Astrocyte (in vitro differentiated cells and primary cell): ENCODE data around the gene HSPG2. TPM values are rescaled to one million over a fixed set of nuclear protein-coding genes. Genes with fewer than 3 reads are reported as not detected.

ENCODE experiments used
- DNase-seq: peaks from one replicate; pipeline ENCODE4 v3.0.0-alpha.2; 2010; ENCODE audit warnings: low read depth
- FAIRE-seq: peaks from 2 replicates; lab custom pipeline; 2011; peaks lifted over from hg19 to GRCh38; lab: Jason Lieb, UNC
- H2AFZ ChIP-seq: 2 replicates; pipeline ENCODE4 v1.6.0; 2012; ENCODE audit warnings: low read depth, low read length, inconsistent platforms
- H3K27ac ChIP-seq: 2 replicates; pipeline ENCODE4 v1.5.1; 2011; ENCODE audit warnings: low read depth, low read length, inconsistent platforms
- H3K27me3 ChIP-seq: 2 replicates; pipeline ENCODE4 v1.6.0; 2011; ENCODE audit warnings: low read length, inconsistent platforms; ENCODE audit not compliant: insufficient read depth
- H3K36me3 ChIP-seq: 2 replicates; pipeline ENCODE4 v1.5.1; 2011; ENCODE audit warnings: low read length, inconsistent platforms; ENCODE audit not compliant: insufficient read depth
- H3K4me1 ChIP-seq: 2 replicates; pipeline ENCODE4 v1.5.1; 2011; ENCODE audit warnings: low read length, inconsistent platforms; ENCODE audit not compliant: insufficient read depth
- H3K4me2 ChIP-seq: 2 replicates; pipeline ENCODE4 v1.6.0; 2012; ENCODE audit warnings: low read length, inconsistent platforms
- H3K4me3 ChIP-seq: 2 replicates; pipeline ENCODE4 v1.5.1; 2011; ENCODE audit warnings: low read depth, mild to moderate bottlenecking, low read length, inconsistent platforms; ENCODE audit not compliant: insufficient read depth
- H3K79me2 ChIP-seq: 2 replicates; pipeline ENCODE4 v1.6.0; 2012; ENCODE audit warnings: mild to moderate bottlenecking, low read length, inconsistent platforms; ENCODE audit not compliant: insufficient read depth
- H3K9ac ChIP-seq: 2 replicates; pipeline ENCODE4 v1.6.0; 2012; ENCODE audit warnings: mild to moderate bottlenecking, low read length, inconsistent platforms
- H3K9me3 ChIP-seq: 2 replicates; pipeline ENCODE4 v1.5.1; 2012; ENCODE audit warnings: low read depth, mild to moderate bottlenecking, low read length, inconsistent platforms; ENCODE audit not compliant: insufficient read depth
- H4K20me1 ChIP-seq: 2 replicates; pipeline ENCODE4 v1.6.0; 2012; ENCODE audit warnings: low read length, inconsistent platforms; ENCODE audit not compliant: insufficient read depth
- H3K27ac Mint-ChIP-seq: one replicate; pipeline ENCODE4 v1.8.0; 2021; ENCODE audit warnings: mild to moderate bottlenecking, mixed read lengths; ENCODE audit not compliant: unreplicated experiment
- H3K27me3 Mint-ChIP-seq: one replicate; pipeline ENCODE4 v1.8.0; 2021; ENCODE audit warnings: low read depth, mixed read lengths; ENCODE audit not compliant: unreplicated experiment
- H3K36me3 Mint-ChIP-seq: one replicate; pipeline ENCODE4 v1.8.0; 2021; ENCODE audit warnings: low read depth, mixed read lengths; ENCODE audit not compliant: unreplicated experiment
- H3K4me1 Mint-ChIP-seq: one replicate; pipeline ENCODE4 v1.8.0; 2021; ENCODE audit warnings: low read depth, mixed read lengths; ENCODE audit not compliant: unreplicated experiment
- H3K4me3 Mint-ChIP-seq: one replicate; pipeline ENCODE4 v1.8.0; 2021; ENCODE audit warnings: mild to moderate bottlenecking, moderate library complexity, mixed read lengths; ENCODE audit not compliant: unreplicated experiment
- H3K9me3 Mint-ChIP-seq: one replicate; pipeline ENCODE4 v1.8.0; 2021; ENCODE audit warnings: mild to moderate bottlenecking, mixed read lengths; ENCODE audit not compliant: unreplicated experiment
- EZH2 ChIP-seq: IDR thresholded peaks from 2 replicates; pipeline ENCODE4 v1.6.1; 2012; ENCODE audit warnings: mild to moderate bottlenecking, low read length, inconsistent platforms; ENCODE audit not compliant: insufficient read depth
- total RNA-seq: library from RNA; stranded (reverse); gene quantifications from 2 replicates; pipeline ENCODE4 v1.2.1, GENCODE V29; 2021
- TF ChIP-seq, protein P1 (sequence below): IDR thresholded peaks from 2 replicates; pipeline ENCODE4 v1.5.1; 2011; ENCODE audit warnings: low read depth, mild to moderate bottlenecking, inconsistent platforms, low read length, moderate library complexity; ENCODE audit not compliant: insufficient read depth

The HSPG2 gene
- total RNA-seq, 1 donor from 2014 or later, result 249 TPM

DNA sequence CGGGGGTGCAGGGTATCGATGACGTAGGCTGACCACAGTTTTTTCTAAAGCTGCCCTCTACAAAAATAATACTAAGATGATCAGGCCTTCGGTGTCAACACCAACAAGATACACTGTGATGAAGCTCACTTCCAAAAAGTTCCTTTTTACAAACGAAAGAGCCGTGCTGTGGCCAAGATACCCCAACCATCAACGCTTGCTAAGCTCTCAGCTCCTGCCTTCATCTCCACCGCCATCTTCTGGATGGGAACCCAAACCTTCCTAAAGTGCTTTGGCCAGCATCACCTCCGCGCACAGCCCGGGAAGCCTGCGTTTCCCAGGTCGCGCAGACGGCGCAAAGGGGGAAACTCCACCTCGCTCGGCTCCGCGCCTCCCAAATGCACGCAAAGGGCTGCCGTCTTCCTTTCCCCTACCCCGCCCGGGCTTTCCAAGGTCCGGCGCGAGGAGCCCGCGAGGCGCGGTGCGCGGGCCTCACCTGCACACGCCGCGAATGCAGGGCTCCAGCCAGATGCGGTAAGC lies 154.7 kb downstream of the HSPG2 start:
- H3K9me3 ChIP-seq, result peaks cover under 1% of the 10 kb centered on the region
- DNase-seq (peak; percentile 45), FAIRE-seq (no peak)
- H3K79me2 ChIP-seq, result peaks cover 56% of the 10 kb centered on the region
- peak overlapping the region; percentile 76 for H2AFZ ChIP-seq
- peak overlapping the region; percentile 98 for H3K9ac ChIP-seq
- Mint-ChIP-seq H3K4me3 (peak overlapping the region; percentile 97), H3K9me3 (peaks cover 2% of the 10 kb centered on the region), H3K36me3 (no peaks in the 10 kb centered on the region), H3K27me3 (no peaks in the 10 kb centered on the region), H3K4me1 (peaks cover 10% of the 10 kb centered on the region), H3K27ac (peak overlapping the region; percentile 96)
- H3K36me3 ChIP-seq, result no peaks in the 10 kb centered on the region
- peaks cover 32% of the 10 kb centered on the region for H4K20me1 ChIP-seq
- peak overlapping the region; percentile 84 for H3K4me3 ChIP-seq
- H3K27ac ChIP-seq, result peak overlapping the region; percentile 100
- TF ChIP-seq, protein P1, sequence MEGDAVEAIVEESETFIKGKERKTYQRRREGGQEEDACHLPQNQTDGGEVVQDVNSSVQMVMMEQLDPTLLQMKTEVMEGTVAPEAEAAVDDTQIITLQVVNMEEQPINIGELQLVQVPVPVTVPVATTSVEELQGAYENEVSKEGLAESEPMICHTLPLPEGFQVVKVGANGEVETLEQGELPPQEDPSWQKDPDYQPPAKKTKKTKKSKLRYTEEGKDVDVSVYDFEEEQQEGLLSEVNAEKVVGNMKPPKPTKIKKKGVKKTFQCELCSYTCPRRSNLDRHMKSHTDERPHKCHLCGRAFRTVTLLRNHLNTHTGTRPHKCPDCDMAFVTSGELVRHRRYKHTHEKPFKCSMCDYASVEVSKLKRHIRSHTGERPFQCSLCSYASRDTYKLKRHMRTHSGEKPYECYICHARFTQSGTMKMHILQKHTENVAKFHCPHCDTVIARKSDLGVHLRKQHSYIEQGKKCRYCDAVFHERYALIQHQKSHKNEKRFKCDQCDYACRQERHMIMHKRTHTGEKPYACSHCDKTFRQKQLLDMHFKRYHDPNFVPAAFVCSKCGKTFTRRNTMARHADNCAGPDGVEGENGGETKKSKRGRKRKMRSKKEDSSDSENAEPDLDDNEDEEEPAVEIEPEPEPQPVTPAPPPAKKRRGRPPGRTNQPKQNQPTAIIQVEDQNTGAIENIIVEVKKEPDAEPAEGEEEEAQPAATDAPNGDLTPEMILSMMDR, result no peak
- no peak for TF ChIP-seq EZH2
- H3K4me2 ChIP-seq, result peak overlapping the region; percentile 92
- no peaks in the 10 kb centered on the region for H3K4me1 ChIP-seq
- H3K27me3 ChIP-seq, result no peaks in the 10 kb centered on the region

DNA sequence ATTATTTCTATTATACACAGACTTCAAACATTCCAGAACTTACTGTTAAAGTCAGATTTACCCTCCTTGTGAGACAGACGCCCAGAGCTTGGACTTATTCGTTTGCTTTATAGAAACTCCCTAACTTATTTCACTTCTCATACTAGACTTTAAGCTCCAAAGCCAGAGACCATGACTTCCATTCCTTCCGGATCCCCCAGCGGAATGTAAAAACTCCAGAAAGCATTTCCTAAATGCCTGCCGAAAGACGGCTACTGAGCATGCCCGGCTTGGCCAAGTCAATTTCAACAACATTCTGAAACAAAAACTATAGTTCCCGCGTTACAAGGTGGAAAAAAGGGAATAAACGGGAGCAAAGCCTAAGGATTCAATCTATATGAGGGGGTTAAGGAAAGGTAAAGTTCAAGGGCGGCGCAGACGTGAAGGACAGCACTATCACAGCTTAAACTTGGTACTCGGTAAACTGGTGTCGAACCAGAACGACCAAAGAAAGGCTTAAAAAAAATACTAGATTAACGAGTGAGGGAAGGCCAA lies 155.2 kb downstream of the HSPG2 start:
- Mint-ChIP-seq H3K4me1 (peaks cover 10% of the 10 kb centered on the region), H3K4me3 (peak overlapping the region; percentile 97), H3K27me3 (no peaks in the 10 kb centered on the region), H3K9me3 (peaks cover 2% of the 10 kb centered on the region), H3K36me3 (no peaks in the 10 kb centered on the region), H3K27ac (peak overlapping the region; percentile 96)
- Histone ChIP-seq H3K27me3 (no peaks in the 10 kb centered on the region), H3K36me3 (no peaks in the 10 kb centered on the region), H3K4me3 (peak overlapping the region; percentile 84), H3K79me2 (peaks cover 61% of the 10 kb centered on the region), H2AFZ (peak overlapping the region; percentile 76), H3K9ac (peak overlapping the region; percentile 98), H3K4me2 (peak overlapping the region; percentile 92), H3K27ac (peak overlapping the region; percentile 100), H3K9me3 (peaks cover 2% of the 10 kb centered on the region), H4K20me1 (peaks cover 38% of the 10 kb centered on the region), H3K4me1 (no peaks in the 10 kb centered on the region)
- TF ChIP-seq EZH2, result no peak
- TF ChIP-seq, protein P1, result no peak
- FAIRE-seq (no peak), DNase-seq (peak; percentile 39)
